ENCODE data around the gene WFDC9.

The WFDC9 gene

DNA sequence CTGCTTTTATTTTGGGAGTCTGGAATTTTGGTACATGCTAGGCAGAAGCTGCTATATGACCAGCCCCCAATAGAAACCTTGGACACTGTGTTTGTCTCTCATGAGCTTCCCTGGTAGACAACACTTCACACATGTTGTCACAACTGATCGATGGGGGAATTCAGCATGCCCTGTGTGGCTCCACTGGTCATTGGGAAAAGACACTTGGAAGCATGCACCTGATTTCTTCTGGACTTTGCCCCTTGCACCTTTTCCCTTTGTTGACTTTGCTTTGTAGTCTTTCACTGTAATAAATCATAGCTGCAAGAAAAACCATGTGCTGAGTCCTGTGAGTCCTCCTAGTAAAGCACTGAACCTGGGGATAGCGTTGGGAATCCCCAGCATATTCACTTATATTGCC lies 9.5 kb downstream of the WFDC9 start:
- no peak overlapping the region for H3K27ac ChIP-seq (replicated peaks)
- DNase-seq (ENCODE audit: low read depth in 1 of 2, low spot score in 1 of 2): no peak
- TF ChIP-seq GABPA (IDR thresholded peaks at IDR 0.05; ENCODE audit: low read depth): no peak
- no peak for TF ChIP-seq SPI1 (IDR thresholded peaks at IDR 0.05; ENCODE audit: borderline replicate concordance, low read depth)
- no peak for TF ChIP-seq POLR2AphosphoS5 (IDR thresholded peaks at IDR 0.05; ENCODE audit: low read depth)
- TF ChIP-seq, protein P1, sequence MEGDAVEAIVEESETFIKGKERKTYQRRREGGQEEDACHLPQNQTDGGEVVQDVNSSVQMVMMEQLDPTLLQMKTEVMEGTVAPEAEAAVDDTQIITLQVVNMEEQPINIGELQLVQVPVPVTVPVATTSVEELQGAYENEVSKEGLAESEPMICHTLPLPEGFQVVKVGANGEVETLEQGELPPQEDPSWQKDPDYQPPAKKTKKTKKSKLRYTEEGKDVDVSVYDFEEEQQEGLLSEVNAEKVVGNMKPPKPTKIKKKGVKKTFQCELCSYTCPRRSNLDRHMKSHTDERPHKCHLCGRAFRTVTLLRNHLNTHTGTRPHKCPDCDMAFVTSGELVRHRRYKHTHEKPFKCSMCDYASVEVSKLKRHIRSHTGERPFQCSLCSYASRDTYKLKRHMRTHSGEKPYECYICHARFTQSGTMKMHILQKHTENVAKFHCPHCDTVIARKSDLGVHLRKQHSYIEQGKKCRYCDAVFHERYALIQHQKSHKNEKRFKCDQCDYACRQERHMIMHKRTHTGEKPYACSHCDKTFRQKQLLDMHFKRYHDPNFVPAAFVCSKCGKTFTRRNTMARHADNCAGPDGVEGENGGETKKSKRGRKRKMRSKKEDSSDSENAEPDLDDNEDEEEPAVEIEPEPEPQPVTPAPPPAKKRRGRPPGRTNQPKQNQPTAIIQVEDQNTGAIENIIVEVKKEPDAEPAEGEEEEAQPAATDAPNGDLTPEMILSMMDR (IDR thresholded peaks at IDR 0.05; ENCODE audit: insufficient read depth, low read length): no peak
- TF ChIP-seq, protein P2, sequence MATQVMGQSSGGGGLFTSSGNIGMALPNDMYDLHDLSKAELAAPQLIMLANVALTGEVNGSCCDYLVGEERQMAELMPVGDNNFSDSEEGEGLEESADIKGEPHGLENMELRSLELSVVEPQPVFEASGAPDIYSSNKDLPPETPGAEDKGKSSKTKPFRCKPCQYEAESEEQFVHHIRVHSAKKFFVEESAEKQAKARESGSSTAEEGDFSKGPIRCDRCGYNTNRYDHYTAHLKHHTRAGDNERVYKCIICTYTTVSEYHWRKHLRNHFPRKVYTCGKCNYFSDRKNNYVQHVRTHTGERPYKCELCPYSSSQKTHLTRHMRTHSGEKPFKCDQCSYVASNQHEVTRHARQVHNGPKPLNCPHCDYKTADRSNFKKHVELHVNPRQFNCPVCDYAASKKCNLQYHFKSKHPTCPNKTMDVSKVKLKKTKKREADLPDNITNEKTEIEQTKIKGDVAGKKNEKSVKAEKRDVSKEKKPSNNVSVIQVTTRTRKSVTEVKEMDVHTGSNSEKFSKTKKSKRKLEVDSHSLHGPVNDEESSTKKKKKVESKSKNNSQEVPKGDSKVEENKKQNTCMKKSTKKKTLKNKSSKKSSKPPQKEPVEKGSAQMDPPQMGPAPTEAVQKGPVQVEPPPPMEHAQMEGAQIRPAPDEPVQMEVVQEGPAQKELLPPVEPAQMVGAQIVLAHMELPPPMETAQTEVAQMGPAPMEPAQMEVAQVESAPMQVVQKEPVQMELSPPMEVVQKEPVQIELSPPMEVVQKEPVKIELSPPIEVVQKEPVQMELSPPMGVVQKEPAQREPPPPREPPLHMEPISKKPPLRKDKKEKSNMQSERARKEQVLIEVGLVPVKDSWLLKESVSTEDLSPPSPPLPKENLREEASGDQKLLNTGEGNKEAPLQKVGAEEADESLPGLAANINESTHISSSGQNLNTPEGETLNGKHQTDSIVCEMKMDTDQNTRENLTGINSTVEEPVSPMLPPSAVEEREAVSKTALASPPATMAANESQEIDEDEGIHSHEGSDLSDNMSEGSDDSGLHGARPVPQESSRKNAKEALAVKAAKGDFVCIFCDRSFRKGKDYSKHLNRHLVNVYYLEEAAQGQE (IDR thresholded peaks at IDR 0.05; ENCODE audit: insufficient replicate concordance, low read depth): no peak
- no peak overlapping the region for H3K4me3 ChIP-seq (replicated peaks; ENCODE audit: insufficient read depth, low read length)
- H3K27me3 ChIP-seq (ENCODE audit: insufficient read depth, poor library complexity, severe bottlenecking): no peaks in the 10 kb centered on the region

DNA sequence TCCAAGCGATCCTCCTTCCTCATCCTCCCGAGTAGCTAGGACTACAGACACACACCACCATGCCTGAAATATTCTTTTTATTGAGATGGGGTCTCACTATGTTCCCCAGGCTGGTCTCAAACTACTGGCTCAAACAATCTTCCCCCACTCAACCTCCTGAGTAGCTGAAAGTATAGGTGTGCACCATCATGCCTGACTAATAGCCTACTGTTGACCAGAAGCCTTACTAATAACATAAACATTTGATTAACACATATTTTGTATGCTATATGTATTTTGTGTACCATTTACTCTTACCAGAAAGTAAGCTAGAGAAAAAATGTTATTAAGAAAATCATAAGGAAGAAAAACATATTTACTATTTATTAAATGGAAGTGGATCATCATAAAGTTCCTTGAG lies 13.5 kb downstream of the WFDC9 start:
- TF ChIP-seq GABPA (IDR thresholded peaks at IDR 0.05; ENCODE audit: low read depth) (no peak), POLR2AphosphoS5 (IDR thresholded peaks at IDR 0.05; ENCODE audit: low read depth) (no peak), SPI1 (IDR thresholded peaks at IDR 0.05; ENCODE audit: borderline replicate concordance, low read depth) (no peak)
- TF ChIP-seq, protein P2 (IDR thresholded peaks at IDR 0.05; ENCODE audit: insufficient replicate concordance, low read depth): no peak
- TF ChIP-seq, protein P1 (IDR thresholded peaks at IDR 0.05; ENCODE audit: insufficient read depth, low read length): no peak

DNA sequence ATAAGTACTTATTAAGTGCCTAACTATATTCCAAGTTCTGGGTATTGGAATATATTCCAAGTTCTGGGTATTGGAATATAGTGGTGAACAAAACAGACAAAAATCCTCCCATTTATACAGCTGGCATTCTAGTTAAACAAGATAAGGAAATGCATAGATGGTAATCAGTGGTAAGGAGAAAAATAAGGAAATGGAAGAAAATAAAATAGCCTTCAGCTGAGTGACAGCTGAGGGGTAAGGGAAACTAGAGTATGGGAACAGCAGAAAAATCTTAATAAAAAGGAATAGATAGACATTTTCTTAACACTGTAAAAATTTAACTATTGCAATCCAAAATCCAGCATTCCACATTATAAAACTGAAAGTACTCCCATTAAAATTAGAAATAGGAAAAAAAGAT lies 18.8 kb downstream of the WFDC9 start:
- no peak for DNase-seq (ENCODE audit: low read depth in 1 of 2, low spot score in 1 of 2)
- Histone ChIP-seq H3K27ac (replicated peaks) (no peak overlapping the region), H3K27me3 (ENCODE audit: insufficient read depth, poor library complexity, severe bottlenecking) (peaks cover 2% of the 10 kb centered on the region), H3K4me3 (replicated peaks; ENCODE audit: insufficient read depth, low read length) (no peak overlapping the region)
- TF ChIP-seq POLR2AphosphoS5 (IDR thresholded peaks at IDR 0.05; ENCODE audit: low read depth) (no peak), SPI1 (IDR thresholded peaks at IDR 0.05; ENCODE audit: borderline replicate concordance, low read depth) (no peak), GABPA (IDR thresholded peaks at IDR 0.05; ENCODE audit: low read depth) (no peak)
- TF ChIP-seq, protein P2 (IDR thresholded peaks at IDR 0.05; ENCODE audit: insufficient replicate concordance, low read depth): no peak
- TF ChIP-seq, protein P1 (IDR thresholded peaks at IDR 0.05; ENCODE audit: insufficient read depth, low read length): no peak

More for the DNA sequence above, 13.5 kb downstream of the WFDC9 start:
- H3K27me3 ChIP-seq (ENCODE audit: insufficient read depth, poor library complexity, severe bottlenecking): peaks cover 2% of the 10 kb centered on the region
- no peak for DNase-seq (ENCODE audit: low read depth in 1 of 2, low spot score in 1 of 2)
- no peak overlapping the region for H3K4me3 ChIP-seq (replicated peaks; ENCODE audit: insufficient read depth, low read length)
- H3K27ac ChIP-seq (replicated peaks): no peak overlapping the region
